Measurements from ENCODE around the gene AGBL4. TPM values are rescaled to one million over a fixed set of nuclear protein-coding genes. Genes with fewer than 3 reads are reported as not detected.

Gene AGBL4
- total RNA-seq, 4 donors from 2014 or later: 0.19 to 1.0 (median 1.0) TPM; not detected in 1

DNA sequence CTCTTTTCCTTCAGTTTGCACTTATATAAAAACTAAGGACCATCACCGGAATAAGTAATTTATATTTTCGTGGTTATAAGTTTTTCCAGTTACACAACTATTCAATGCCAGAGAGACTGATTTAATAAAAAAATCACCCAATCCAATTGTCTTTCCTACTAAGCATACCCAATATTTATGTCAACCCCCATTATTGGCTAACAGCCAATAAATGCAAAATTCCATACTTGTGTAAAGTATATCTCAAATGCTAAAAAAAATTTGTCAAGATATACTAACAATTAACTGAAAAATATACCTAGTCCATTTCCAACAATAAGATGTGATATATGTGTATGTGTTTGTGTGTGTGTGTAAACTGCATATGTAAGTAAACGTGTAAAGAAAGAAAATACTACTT lies 117.4 kb downstream of the AGBL4 start:
- TF ChIP-seq EP300 (IDR thresholded peaks at IDR 0.05) (no peak), POLR2AphosphoS5 (IDR thresholded peaks at IDR 0.05) (no peak), CTCF (IDR thresholded peaks at IDR 0.05) (no peak), POLR2A (IDR thresholded peaks at IDR 0.05) (no peak)
- Histone ChIP-seq H3K27ac (no peak overlapping the region), H3K9me3 (no peaks in the 10 kb centered on the region), H3K27me3 (no peaks in the 10 kb centered on the region), H3K36me3 (no peaks in the 10 kb centered on the region), H3K4me1 (no peaks in the 10 kb centered on the region), H3K4me3 (no peak overlapping the region)
- WGBS: 75% methylated on average over 3 of the region's 3 CpGs
- DNase-seq (ENCODE audit: low spot score in 2 of 2): no peak

DNA sequence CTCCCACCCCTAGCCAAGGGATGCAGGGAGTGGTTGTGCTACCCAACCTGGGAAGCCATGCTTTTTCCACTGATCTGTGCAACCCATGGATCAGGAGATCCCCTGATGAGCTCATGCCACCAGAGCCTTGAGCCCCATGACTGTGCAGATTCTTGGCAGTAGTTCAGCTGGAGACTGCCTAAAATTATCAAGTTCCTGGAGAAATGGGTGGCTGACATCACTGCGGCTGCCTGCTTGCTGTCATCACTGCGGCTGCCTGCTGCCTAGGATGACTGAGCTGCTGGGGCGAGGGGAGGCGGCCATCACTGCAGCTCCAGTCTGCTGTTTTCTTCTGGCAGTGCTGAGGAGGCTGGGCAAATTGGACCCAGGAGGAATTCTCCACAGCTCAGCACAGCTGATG lies 159.2 kb downstream of the AGBL4 start:
- no peak for TF ChIP-seq CTCF (IDR thresholded peaks at IDR 0.05)
- TF ChIP-seq POLR2AphosphoS5 (IDR thresholded peaks at IDR 0.05): no peak
- no peak for TF ChIP-seq POLR2A (IDR thresholded peaks at IDR 0.05)
- TF ChIP-seq EP300 (IDR thresholded peaks at IDR 0.05): no peak
- peaks cover 23% of the 10 kb centered on the region for H3K9me3 ChIP-seq
- no CpG with 5 or more reads among the region's 4 CpGs for whole genome bisulfite sequencing

DNA sequence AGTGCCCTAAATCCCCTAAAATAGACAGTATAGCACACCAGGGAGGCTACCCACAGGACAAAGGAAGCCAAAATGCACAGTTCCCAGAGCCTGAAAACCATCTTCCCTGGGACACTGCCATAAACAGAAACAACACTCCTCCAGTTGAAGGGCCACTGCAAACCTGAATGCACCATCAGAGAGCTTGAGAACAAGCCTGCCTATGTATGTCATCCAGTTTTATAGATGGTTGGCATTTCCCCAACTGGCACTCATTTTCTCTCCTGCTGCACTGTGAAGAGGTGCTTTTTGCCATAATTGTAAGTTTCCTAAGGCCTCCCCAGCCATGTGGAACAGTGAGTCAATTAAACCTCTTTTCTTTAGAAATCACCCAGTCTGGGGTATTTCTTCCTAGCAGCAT lies 169.0 kb downstream of the AGBL4 start:
- no peak overlapping the region for H3K4me3 ChIP-seq
- no peaks in the 10 kb centered on the region for H3K4me1 ChIP-seq
- no peaks in the 10 kb centered on the region for H3K27me3 ChIP-seq
- no peak overlapping the region for H3K27ac ChIP-seq
- H3K9me3 ChIP-seq: peaks cover 4% of the 10 kb centered on the region
- no peaks in the 10 kb centered on the region for H3K36me3 ChIP-seq
- TF ChIP-seq CTCF (IDR thresholded peaks at IDR 0.05) (no peak), EP300 (IDR thresholded peaks at IDR 0.05) (no peak), POLR2AphosphoS5 (IDR thresholded peaks at IDR 0.05) (no peak), POLR2A (IDR thresholded peaks at IDR 0.05) (no peak)
- no peak for DNase-seq (ENCODE audit: low spot score in 2 of 2)

More for the DNA sequence above, 159.2 kb downstream of the AGBL4 start:
- no peaks in the 10 kb centered on the region for H3K27me3 ChIP-seq
- no peak overlapping the region for H3K27ac ChIP-seq
- no peaks in the 10 kb centered on the region for H3K4me1 ChIP-seq
- DNase-seq (ENCODE audit: low spot score in 2 of 2): no peak
- H3K4me3 ChIP-seq: no peak overlapping the region
- no peaks in the 10 kb centered on the region for H3K36me3 ChIP-seq

DNA sequence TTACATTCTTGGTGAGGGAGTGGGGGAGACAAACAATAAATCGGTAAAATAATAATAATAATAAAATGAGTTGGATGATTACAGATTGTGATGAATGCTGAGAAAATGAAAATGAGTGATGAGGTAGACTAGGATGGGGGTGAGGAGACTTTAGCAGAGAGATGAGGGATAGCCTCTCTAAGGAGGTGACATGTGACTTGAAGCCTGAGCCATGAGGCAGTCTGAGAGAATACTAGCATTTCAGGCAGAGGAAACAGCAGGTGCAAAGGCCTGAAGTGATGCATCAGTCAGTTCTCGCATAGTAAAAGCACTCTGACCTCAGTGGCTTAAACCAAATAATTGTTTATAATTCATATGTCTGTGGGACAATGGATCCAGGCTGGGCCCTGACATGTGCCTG lies 181.2 kb downstream of the AGBL4 start:
- TF ChIP-seq POLR2A (IDR thresholded peaks at IDR 0.05) (no peak), CTCF (IDR thresholded peaks at IDR 0.05) (no peak)
- Histone ChIP-seq H3K4me1 (no peaks in the 10 kb centered on the region), H3K27ac (no peak overlapping the region), H3K36me3 (no peaks in the 10 kb centered on the region), H3K4me3 (no peak overlapping the region), H3K27me3 (no peaks in the 10 kb centered on the region), H3K9me3 (peaks cover 44% of the 10 kb centered on the region)
- no peak for DNase-seq (ENCODE audit: low spot score in 2 of 2)
- 100% methylated on average over 2 of the region's 2 CpGs for WGBS

GRCh38 chr1:49841767-49842166 lies 182.0 kb downstream of the AGBL4 start:
- H3K27me3 ChIP-seq: no peaks in the 10 kb centered on the region
- peaks cover 47% of the 10 kb centered on the region for H3K9me3 ChIP-seq
- H3K27ac ChIP-seq: no peak overlapping the region
- TF ChIP-seq CTCF (IDR thresholded peaks at IDR 0.05) (no peak), EP300 (IDR thresholded peaks at IDR 0.05) (no peak), POLR2A (IDR thresholded peaks at IDR 0.05) (no peak), POLR2AphosphoS5 (IDR thresholded peaks at IDR 0.05) (no peak)
- H3K4me1 ChIP-seq: no peaks in the 10 kb centered on the region
- DNase-seq (ENCODE audit: low spot score in 2 of 2): no peak
- H3K4me3 ChIP-seq: no peak overlapping the region
- WGBS: 91% methylated on average over 13 of the region's 13 CpGs
- no peaks in the 10 kb centered on the region for H3K36me3 ChIP-seq
